Esophagus muscularis mucosa (tissue), 4 donors: ENCODE data around the gene MBP. TPM values are rescaled to one million over a fixed set of nuclear protein-coding genes. Genes with fewer than 3 reads are reported as not detected.

Experiments
- DNase-seq: peaks from one replicate; pipeline ENCODE4 v3.0.0-alpha.2; 2017; ENCODE audit errors: extremely low spot score
- H3K27ac ChIP-seq, 4 donors: fragments of 200-600 bp; sonication (generic); replicated peaks in 1 of 4; 1 replicate in 3 of 4; 2 replicates in 1 of 4; pipeline ENCODE4 v1.5.1; 2016 to 2019; ENCODE audit warnings: mild to moderate bottlenecking in 1 of 4
- H3K27me3 ChIP-seq, 4 donors: fragments of 200-600 bp; sonication (generic); one replicate each; pipeline versions ENCODE4 v1.5.1 to v1.6.0; 2016 to 2019
- H3K36me3 ChIP-seq, 4 donors: fragments of 200-600 bp; sonication (generic); one replicate each; pipeline ENCODE4 v1.5.1; 2016 to 2019
- H3K4me1 ChIP-seq, 4 donors: fragments of 200-600 bp; sonication (generic); one replicate each; pipeline ENCODE4 v1.5.1; 2016 to 2019
- H3K4me3 ChIP-seq, 4 donors: fragments of 200-600 bp; sonication (generic); 1 replicate in 2 of 4; 2 replicates in 2 of 4; pipeline ENCODE4 v1.5.1; 2016 to 2019; ENCODE audit warnings: mild to moderate bottlenecking in 4 of 4, moderate library complexity in 1 of 4
- H3K9me3 ChIP-seq, 4 donors: fragments of 200-600 bp; sonication (generic); 1 replicate in 3 of 4; 2 replicates in 1 of 4; pipeline ENCODE4 v1.5.1; 2016 to 2019
- EP300 ChIP-seq: sonication (generic); formaldehyde crosslinking; IDR thresholded peaks from one replicate; pipeline ENCODE4 v1.6.1; 2017; ENCODE audit warnings: antibody characterized with exemption
- POLR2A ChIP-seq: fragments of 450-650 bp; IDR thresholded peaks from one replicate; pipeline ENCODE4 v1.6.1; 2017; ENCODE audit warnings: antibody characterized with exemption, moderate library complexity, mild to moderate bottlenecking, low read depth
- POLR2AphosphoS5 ChIP-seq, 2 donors: sonication (generic); formaldehyde crosslinking; IDR thresholded peaks; one replicate each; pipeline ENCODE4 v1.6.1; 2017; ENCODE audit warnings: antibody characterized with exemption in 2 of 2
- whole genome bisulfite sequencing: methylation state at CpG from one replicate; pipeline ENCODE4 v1.1.5; 2018; 5-methylcytosine and 5-hydroxymethylcytosine counted together
- intact Hi-C: fragments of 100-400 bp; cut with DNase I; formaldehyde crosslinking; loops from one replicate; pipeline ENCODE4 v1.15.1; 2023
- total RNA-seq, 4 donors: library from RNA; depleted of rRNA; stranded (reverse); fragments of >200 nt; gene quantifications; one replicate each; pipeline versions ENCODE4 v1.1.0 to v1.2.1, GENCODE V29; 2016
- TF ChIP-seq, protein P1 (sequence below), 3 experiments: fragments of 200-600 bp in 2 of 3; fragments of 450-650 bp in 1 of 3; sonication (generic) in 2 of 3; IDR thresholded peaks; one replicate each; pipeline ENCODE4 v1.5.1; 2017 to 2019; ENCODE audit warnings: antibody characterized with exemption in 3 of 3, mild to moderate bottlenecking in 2 of 3, moderate library complexity in 1 of 3

The MBP gene
- total RNA-seq, 4 donors from 2014 or later: 21.9 to 31.3 (median 27.3) TPM

DNA sequence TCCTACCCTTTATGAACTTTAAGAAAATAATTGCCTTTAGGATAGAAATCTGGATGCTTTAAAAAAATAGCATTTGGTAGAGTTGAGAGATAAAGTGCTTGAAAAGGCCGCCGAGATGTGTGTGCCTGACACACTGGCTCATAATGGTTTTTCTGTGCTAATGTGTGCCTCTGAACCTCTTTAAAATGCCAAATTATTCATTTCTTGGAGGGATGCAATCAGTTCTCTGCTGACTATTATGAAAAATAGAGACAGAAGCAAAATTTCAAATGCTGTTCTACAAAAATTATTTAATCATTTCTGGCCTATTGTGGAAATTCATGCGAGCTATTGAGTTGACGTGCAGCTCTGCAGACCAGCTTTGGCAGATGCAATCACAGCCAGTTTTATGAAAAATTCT, 18.0 kb upstream of the MBP start:
- TF ChIP-seq, protein P1, sequence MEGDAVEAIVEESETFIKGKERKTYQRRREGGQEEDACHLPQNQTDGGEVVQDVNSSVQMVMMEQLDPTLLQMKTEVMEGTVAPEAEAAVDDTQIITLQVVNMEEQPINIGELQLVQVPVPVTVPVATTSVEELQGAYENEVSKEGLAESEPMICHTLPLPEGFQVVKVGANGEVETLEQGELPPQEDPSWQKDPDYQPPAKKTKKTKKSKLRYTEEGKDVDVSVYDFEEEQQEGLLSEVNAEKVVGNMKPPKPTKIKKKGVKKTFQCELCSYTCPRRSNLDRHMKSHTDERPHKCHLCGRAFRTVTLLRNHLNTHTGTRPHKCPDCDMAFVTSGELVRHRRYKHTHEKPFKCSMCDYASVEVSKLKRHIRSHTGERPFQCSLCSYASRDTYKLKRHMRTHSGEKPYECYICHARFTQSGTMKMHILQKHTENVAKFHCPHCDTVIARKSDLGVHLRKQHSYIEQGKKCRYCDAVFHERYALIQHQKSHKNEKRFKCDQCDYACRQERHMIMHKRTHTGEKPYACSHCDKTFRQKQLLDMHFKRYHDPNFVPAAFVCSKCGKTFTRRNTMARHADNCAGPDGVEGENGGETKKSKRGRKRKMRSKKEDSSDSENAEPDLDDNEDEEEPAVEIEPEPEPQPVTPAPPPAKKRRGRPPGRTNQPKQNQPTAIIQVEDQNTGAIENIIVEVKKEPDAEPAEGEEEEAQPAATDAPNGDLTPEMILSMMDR (IDR thresholded peaks at IDR 0.05): no peak
- TF ChIP-seq POLR2A: no peak
- H3K4me1 ChIP-seq: no peaks in the 10 kb centered on the region
- no peaks in the 10 kb centered on the region for H3K36me3 ChIP-seq
- H3K9me3 ChIP-seq: no peaks in the 10 kb centered on the region
- 67% methylated on average over 4 of the region's 4 CpGs for WGBS
- no peak for DNase-seq
- no peak overlapping the region for H3K27ac ChIP-seq
- no peaks in the 10 kb centered on the region for H3K27me3 ChIP-seq
- no peak overlapping the region for H3K4me3 ChIP-seq
- intact Hi-C loops: no loop called here

DNA sequence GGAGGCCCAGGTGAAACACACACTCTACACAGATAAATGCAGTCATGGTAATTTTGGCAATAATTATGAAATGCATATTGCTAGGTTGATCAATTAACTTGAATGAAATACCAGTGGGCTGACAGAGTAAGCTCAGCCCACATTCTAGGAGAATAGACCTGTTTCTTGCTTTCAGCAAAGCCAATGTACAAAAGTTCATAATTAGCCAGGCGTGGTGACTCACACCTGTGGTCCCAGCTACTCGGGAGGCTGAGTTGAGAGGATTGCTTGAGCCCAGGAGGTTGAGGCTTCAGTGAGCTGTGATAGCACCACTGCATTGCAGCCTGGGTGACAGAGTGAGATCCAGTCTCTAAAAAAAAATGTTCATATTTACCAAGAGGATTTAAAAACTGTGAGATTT, 15.7 kb upstream of the MBP start:
- TF ChIP-seq POLR2AphosphoS5 (IDR thresholded peaks at IDR 0.05) (no peak), EP300 (no peak), POLR2A (no peak)
- TF ChIP-seq, protein P1 (IDR thresholded peaks at IDR 0.05): no peak
- H3K4me1 ChIP-seq: no peaks in the 10 kb centered on the region
- peaks cover 0 to under 1% (median 0%) of the 10 kb centered on the region in 4 donors for H3K9me3 ChIP-seq
- no peak overlapping the region for H3K4me3 ChIP-seq
- H3K27ac ChIP-seq: no peak overlapping the region
- H3K36me3 ChIP-seq: no peaks in the 10 kb centered on the region
- no peak for DNase-seq
- H3K27me3 ChIP-seq: no peaks in the 10 kb centered on the region
- intact Hi-C loops: no loop called here
- 88% methylated on average over 2 of the region's 2 CpGs for WGBS

DNA sequence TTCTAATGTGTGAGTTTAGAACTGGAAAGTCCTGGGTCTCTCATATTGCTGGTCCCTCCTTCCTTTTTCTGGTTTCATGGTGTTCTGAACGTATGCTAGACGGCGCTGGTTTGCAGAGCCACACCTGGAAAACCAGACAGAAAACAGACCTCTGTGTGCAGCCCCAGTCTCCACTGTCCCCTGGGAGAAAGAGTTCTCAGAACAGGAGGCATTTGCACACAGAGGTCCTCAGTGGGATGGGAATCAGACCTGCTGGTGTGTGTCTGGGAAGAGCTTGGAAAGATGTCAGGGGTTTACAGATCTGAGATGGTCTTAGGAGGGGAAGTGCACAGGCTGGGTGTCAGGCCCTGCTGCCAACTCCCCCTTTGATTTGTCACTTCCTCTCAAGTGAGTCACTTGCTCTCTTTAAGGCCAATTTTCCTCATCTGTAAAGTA, 14.9 kb upstream of the MBP start:
- intact Hi-C loops: no loop called here
- TF ChIP-seq, protein P1 (IDR thresholded peaks at IDR 0.05): no peak
- TF ChIP-seq EP300: no peak
- TF ChIP-seq POLR2A: no peak
- no peak for TF ChIP-seq POLR2AphosphoS5 (IDR thresholded peaks at IDR 0.05)
- 75% methylated on average over 3 of the region's 3 CpGs for WGBS
- Histone ChIP-seq H3K4me3 (no peak overlapping the region), H3K4me1 (no peaks in the 10 kb centered on the region), H3K9me3 (peaks cover 0 to 5% (median 0%) of the 10 kb centered on the region in 4 donors), H3K27me3 (no peaks in the 10 kb centered on the region), H3K36me3 (no peaks in the 10 kb centered on the region), H3K27ac (no peak overlapping the region)
- no peak for DNase-seq

DNA sequence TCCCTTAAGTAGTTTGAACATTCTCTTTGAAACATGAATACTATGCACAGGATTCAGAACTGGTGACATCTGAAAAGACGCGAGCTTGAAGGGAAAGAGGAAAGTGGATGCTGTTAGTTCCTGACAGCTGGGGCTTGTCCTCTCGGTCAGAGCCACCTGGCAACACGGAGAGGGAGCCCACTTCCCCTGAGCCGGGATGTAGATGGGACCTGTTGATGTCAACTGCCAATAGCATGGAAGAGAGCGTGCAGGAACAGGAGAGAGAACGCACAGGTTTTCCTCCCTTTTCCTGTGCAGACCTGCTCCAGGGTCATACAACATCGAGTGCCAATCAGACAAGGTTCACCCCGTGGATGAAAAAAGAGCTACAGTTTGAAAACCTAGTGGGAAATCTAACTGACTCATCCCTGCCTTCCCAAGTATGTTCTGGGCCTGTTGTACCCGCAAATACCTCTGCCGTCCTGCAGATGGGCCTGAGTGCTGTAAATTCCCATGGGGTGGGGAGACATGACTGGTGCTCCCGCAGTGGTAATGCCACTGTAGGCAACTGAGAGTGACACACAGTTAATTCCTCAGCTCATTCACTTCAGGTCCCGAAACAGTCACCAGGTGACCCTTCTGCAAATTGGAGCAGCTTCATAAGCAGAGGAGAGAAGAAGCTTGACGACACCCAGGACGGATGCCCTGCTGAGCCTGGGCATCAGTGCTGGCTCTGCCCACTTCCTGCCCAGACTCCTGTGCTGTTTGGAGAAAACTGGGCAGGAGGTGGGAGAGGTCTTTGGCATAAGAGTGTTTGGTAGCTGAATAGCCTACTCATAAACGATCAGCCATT, 13.9 kb upstream of the MBP start:
- TF ChIP-seq POLR2AphosphoS5 (IDR thresholded peaks at IDR 0.05): no peak
- TF ChIP-seq POLR2A: no peak
- no peak for TF ChIP-seq EP300
- TF ChIP-seq, protein P1 (IDR thresholded peaks at IDR 0.05): no peak
- Histone ChIP-seq H3K4me3 (no peak overlapping the region), H3K9me3 (peaks cover 0 to 5% (median 0%) of the 10 kb centered on the region in 4 donors), H3K27ac (no peak overlapping the region), H3K27me3 (no peaks in the 10 kb centered on the region), H3K36me3 (no peaks in the 10 kb centered on the region), H3K4me1 (no peaks in the 10 kb centered on the region)
- 80% methylated on average over 14 of the region's 16 CpGs for WGBS
- DNase-seq: no peak
- intact Hi-C loops: no loop called here
